Mucosa of gallbladder (tissue), 1 donor: ENCODE data around the gene HTR6. TPM values are rescaled to one million over a fixed set of nuclear protein-coding genes. Genes with fewer than 3 reads are reported as not detected.

ENCODE experiments used
- DNase-seq: peaks from one replicate; pipeline ENCODE4 v3.0.0-alpha.2; 2020; ENCODE audit warnings: low spot score
- total RNA-seq: library from RNA; stranded (reverse); gene quantifications from one replicate; pipeline ENCODE4 v1.2.1, GENCODE V29; 2021
- donor health status: DM: no; HTN: no; CAD: no.

HTR6 gene
- total RNA-seq, 1 donor from 2014 or later, result not detected

GRCh38 chr1:19656780-19657466 lies 7.8 kb upstream of the HTR6 start:
- DNase-seq, result no peak

GRCh38 chr1:19657511-19657910 lies 7.2 kb upstream of the HTR6 start:
- DNase-seq, result no peak

GRCh38 chr1:19658186-19658585 lies 6.5 kb upstream of the HTR6 start:
- DNase-seq, result no peak

- DNase-seq, result no peak
Observed at GRCh38 chr1:19661721-19662228, 2.9 kb upstream of the HTR6 start.

GRCh38 chr1:19662313-19662712 lies 2.4 kb upstream of the HTR6 start:
- no peak for DNase-seq

- DNase-seq, result no peak
Observed at GRCh38 chr1:19665186-19665495, 466 bp downstream of the HTR6 start.

GRCh38 chr1:19665496-19666465 lies 1.1 kb downstream of the HTR6 start:
- no peak for DNase-seq

- no peak for DNase-seq
Observed at GRCh38 chr1:19668888-19669287, 4.2 kb downstream of the HTR6 start.

GRCh38 chr1:19670787-19671186 lies 6.1 kb downstream of the HTR6 start:
- no peak for DNase-seq

GRCh38 chr1:19672237-19672636 lies 7.6 kb downstream of the HTR6 start:
- DNase-seq, result no peak

GRCh38 chr1:19675797-19676196 lies 11.1 kb downstream of the HTR6 start:
- DNase-seq, result no peak

- peak; percentile 49 for DNase-seq
Observed at GRCh38 chr1:19676438-19676922, 11.8 kb downstream of the HTR6 start.

GRCh38 chr1:19678493-19678892 lies 13.8 kb downstream of the HTR6 start:
- no peak for DNase-seq

- no peak for DNase-seq
Observed at GRCh38 chr1:19678931-19679453, 14.3 kb downstream of the HTR6 start.

GRCh38 chr1:19679691-19680090 lies 15.0 kb downstream of the HTR6 start:
- no peak for DNase-seq

GRCh38 chr1:19680644-19681043 lies 16.0 kb downstream of the HTR6 start:
- no peak for DNase-seq

GRCh38 chr1:19682257-19682656 lies 17.6 kb downstream of the HTR6 start:
- no peak for DNase-seq

GRCh38 chr1:19682901-19683300 lies 18.2 kb downstream of the HTR6 start:
- no peak for DNase-seq

GRCh38 chr1:19683351-19683750 lies 18.7 kb downstream of the HTR6 start:
- no peak for DNase-seq

GRCh38 chr1:19684677-19685076 lies 20.0 kb downstream of the HTR6 start:
- no peak for DNase-seq

- no peak for DNase-seq
Observed at GRCh38 chr1:19685994-19686393, 21.3 kb downstream of the HTR6 start.

- DNase-seq, result no peak
Observed at GRCh38 chr1:19687414-19687813, 22.7 kb downstream of the HTR6 start.
